Lower leg skin (tissue), 3 donors: ENCODE results near the gene ZKSCAN5.

Source experiments
- CTCF ChIP-seq, 3 donors: fragments of 450-650 bp; IDR thresholded peaks; one replicate each; pipeline ENCODE4 v1.5.1; 2016; ENCODE audit warnings: antibody characterized with exemption in 3 of 3, mild to moderate bottlenecking in 3 of 3, moderate library complexity in 2 of 3
- POLR2A ChIP-seq, 2 donors: fragments of 450-650 bp; IDR thresholded peaks; one replicate each; pipeline ENCODE4 v1.6.1; 2016 to 2017; ENCODE audit warnings: antibody characterized with exemption in 2 of 2, mild to moderate bottlenecking in 1 of 2, moderate library complexity in 1 of 2

GRCh38 chr7:99497766-99498545 lies 6.5 kb upstream of the ZKSCAN5 start:
- no peak for TF ChIP-seq CTCF (IDR thresholded peaks at IDR 0.05)
- no peak for TF ChIP-seq POLR2A (IDR thresholded peaks at IDR 0.05)
